Ovary (tissue), 3 donors: Measurements from ENCODE around the gene MYL5.

ENCODE experiments used
- POLR2A ChIP-seq: fragments of 450-650 bp; IDR thresholded peaks from one replicate; pipeline ENCODE4 v1.6.1; 2017; ENCODE audit warnings: antibody characterized with exemption, mild to moderate bottlenecking, moderate library complexity
- TF ChIP-seq, protein P1 (sequence below), 3 donors: fragments of 450-650 bp in 2 of 3; fragments of 200-600 bp in 1 of 3; IDR thresholded peaks; one replicate each; pipeline versions ENCODE4 v1.5.1 to v1.8.0; 2016 to 2022; ENCODE audit warnings: antibody characterized with exemption in 3 of 3, mild to moderate bottlenecking in 1 of 3
- donor health status: DM: no; HTN: no; CAD: no.

DNA sequence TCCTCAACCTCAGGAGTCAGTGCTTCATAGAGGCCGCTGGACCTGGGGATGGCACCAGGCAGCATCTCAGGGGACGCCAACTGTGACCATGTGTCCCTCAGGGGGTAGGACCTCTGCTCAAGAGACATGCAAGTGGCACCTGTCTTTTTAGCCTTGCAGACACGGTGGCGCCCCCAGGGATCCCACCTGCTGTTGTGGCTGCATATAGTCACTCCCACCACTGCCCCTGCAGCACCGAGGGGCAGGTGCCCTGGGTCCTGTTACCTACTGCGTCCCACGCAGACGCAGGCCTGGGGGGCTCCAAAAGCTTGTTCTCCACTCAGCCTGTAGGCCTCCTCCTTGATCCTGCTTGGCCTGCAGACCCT, 2.5 kb downstream of the MYL5 start:
- TF ChIP-seq, protein P1, sequence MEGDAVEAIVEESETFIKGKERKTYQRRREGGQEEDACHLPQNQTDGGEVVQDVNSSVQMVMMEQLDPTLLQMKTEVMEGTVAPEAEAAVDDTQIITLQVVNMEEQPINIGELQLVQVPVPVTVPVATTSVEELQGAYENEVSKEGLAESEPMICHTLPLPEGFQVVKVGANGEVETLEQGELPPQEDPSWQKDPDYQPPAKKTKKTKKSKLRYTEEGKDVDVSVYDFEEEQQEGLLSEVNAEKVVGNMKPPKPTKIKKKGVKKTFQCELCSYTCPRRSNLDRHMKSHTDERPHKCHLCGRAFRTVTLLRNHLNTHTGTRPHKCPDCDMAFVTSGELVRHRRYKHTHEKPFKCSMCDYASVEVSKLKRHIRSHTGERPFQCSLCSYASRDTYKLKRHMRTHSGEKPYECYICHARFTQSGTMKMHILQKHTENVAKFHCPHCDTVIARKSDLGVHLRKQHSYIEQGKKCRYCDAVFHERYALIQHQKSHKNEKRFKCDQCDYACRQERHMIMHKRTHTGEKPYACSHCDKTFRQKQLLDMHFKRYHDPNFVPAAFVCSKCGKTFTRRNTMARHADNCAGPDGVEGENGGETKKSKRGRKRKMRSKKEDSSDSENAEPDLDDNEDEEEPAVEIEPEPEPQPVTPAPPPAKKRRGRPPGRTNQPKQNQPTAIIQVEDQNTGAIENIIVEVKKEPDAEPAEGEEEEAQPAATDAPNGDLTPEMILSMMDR (IDR thresholded peaks at IDR 0.05): no peak
- no peak for TF ChIP-seq POLR2A
